ENCODE results near the gene ATF1. TPM values are rescaled to one million over a fixed set of nuclear protein-coding genes. Genes with fewer than 3 reads are reported as not detected.
"Not testable (repeated sequence)": the region's sequence is repeated elsewhere in the genome, so short reads cannot be mapped to it uniquely, and the experiment has no call there.

Gene ATF1
- total RNA-seq, 2 donors from 2014 or later, result 27.5 to 35.7 TPM

DNA sequence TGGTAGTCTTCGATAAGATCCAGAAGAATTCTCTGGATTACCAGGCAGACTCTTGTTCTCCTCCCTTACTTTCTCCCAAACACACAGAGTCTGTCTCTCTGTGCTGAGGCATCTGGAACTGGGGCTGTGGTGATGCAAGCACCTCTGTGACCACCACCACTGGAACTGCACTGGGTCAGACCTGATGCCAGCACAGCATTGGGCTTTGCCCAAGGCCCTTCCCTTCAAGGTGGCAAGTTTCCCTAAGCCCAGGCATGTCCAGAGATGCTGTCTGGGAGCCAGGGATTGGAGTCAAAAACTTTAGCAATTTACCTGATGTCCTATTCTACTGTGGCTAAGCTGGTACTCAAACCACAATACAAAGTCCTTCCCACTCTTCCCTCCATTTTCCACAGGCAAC lies 64.2 kb downstream of the ATF1 start:
- H3K27me3 Mint-ChIP-seq (ENCODE audit: insufficient read depth), result no peaks in the 10 kb centered on the region
- H3K9me3 ChIP-seq (ENCODE audit: control insufficient read depth, low read length), result peaks cover 8% of the 10 kb centered on the region
- no peak overlapping the region for H3K4me3 Mint-ChIP-seq
- H3K36me3 Mint-ChIP-seq (ENCODE audit: low read depth), result no peaks in the 10 kb centered on the region
- peaks cover 13% of the 10 kb centered on the region for H3K9me3 Mint-ChIP-seq
- no peak for TF ChIP-seq CTCF (conservative IDR thresholded peaks at IDR 0.05)
- 88 to 100% methylated on average over 1 of the region's 1 CpG for WGBS, 2 experiments (ENCODE audit: insufficient coverage in 1 of 2, insufficient read length in 1 of 2)
- H3K27ac ChIP-seq (ENCODE audit: low read depth, low read length), result no peak overlapping the region
- H3K4me1 ChIP-seq (ENCODE audit: control insufficient read depth, insufficient read depth, low read length), result no peaks in the 10 kb centered on the region
- H3K4me3 ChIP-seq (ENCODE audit: low read length), result no peak overlapping the region
- no peaks in the 10 kb centered on the region for H3K27me3 ChIP-seq (ENCODE audit: control insufficient read depth, insufficient read depth, low read length, poor library complexity, severe bottlenecking)
- no peak overlapping the region for H3K9ac ChIP-seq (ENCODE audit: extremely low read depth, low read length, poor library complexity, severe bottlenecking)
- DNase-seq, result no peak
- no peaks in the 10 kb centered on the region for H3K4me1 Mint-ChIP-seq
- H3K27ac Mint-ChIP-seq, result no peak overlapping the region
- H3K36me3 ChIP-seq (ENCODE audit: control insufficient read depth, insufficient read depth, low read length), result no peaks in the 10 kb centered on the region

DNA sequence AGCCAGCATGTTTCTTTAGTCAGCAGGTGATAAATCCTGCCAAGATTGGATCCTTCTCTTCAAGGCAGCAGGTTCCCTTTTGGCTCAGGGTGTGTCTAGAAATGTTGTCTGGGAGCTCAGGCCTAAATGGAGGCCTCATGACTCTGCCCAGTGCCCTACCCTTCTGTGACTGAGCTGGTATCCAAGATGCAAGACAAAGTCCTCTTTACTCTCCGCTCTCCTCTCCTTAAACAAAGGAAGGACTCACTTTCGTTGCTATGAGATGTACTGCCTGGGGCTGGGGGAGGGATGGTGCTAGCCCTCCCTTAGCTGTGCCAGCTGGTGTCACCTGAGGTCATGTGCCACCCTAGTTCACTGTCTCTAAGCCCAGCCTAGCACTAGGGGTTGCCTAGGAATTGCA lies 65.0 kb downstream of the ATF1 start:
- Histone ChIP-seq H3K27ac (ENCODE audit: low read depth, low read length) (no peak overlapping the region), H3K9me3 (ENCODE audit: control insufficient read depth, low read length) (peaks cover 16% of the 10 kb centered on the region), H3K9ac (ENCODE audit: extremely low read depth, low read length, poor library complexity, severe bottlenecking) (no peak overlapping the region), H3K36me3 (ENCODE audit: control insufficient read depth, insufficient read depth, low read length) (no peaks in the 10 kb centered on the region), H3K27me3 (ENCODE audit: control insufficient read depth, insufficient read depth, low read length, poor library complexity, severe bottlenecking) (no peaks in the 10 kb centered on the region), H3K4me1 (ENCODE audit: control insufficient read depth, insufficient read depth, low read length) (no peaks in the 10 kb centered on the region), H3K4me3 (ENCODE audit: low read length) (no peak overlapping the region)
- no peak overlapping the region for H3K27ac Mint-ChIP-seq
- H3K4me3 Mint-ChIP-seq, result no peak overlapping the region
- no peak for DNase-seq
- WGBS, 2 experiments (ENCODE audit: insufficient coverage in 1 of 2, insufficient read length in 1 of 2), result 80 to 92% methylated on average over 1 to 2 of the region's 2 CpGs
- TF ChIP-seq CTCF (conservative IDR thresholded peaks at IDR 0.05), result no peak
- H3K4me1 Mint-ChIP-seq, result no peaks in the 10 kb centered on the region
- H3K9me3 Mint-ChIP-seq, result peaks cover 20% of the 10 kb centered on the region
- H3K36me3 Mint-ChIP-seq (ENCODE audit: low read depth), result no peaks in the 10 kb centered on the region
- H3K27me3 Mint-ChIP-seq (ENCODE audit: insufficient read depth), result no peaks in the 10 kb centered on the region

DNA sequence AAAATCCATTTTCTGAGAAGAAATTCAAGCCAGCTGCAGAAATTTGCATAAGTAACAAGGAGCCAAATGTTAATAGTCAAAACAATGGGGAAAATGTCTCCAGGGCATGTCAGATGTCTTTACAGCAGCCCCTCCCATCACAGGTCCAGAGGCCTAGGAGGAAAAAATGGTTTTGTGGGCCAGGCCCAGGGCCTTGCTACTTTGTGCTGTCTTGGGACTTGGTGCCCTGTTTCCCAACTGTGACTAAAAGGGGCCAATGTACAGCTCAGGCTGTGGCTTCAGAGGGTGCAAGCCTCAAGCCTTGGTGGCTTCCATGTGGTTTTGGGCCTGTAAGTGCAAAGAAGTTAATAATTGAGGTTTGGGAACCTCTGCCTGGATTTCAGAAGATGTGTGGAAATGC lies 69.9 kb downstream of the ATF1 start:
- H3K27ac ChIP-seq (ENCODE audit: low read depth, low read length); H3K4me1 ChIP-seq (ENCODE audit: control insufficient read depth, insufficient read depth, low read length); H3K4me3 Mint-ChIP-seq; H3K36me3 ChIP-seq (ENCODE audit: control insufficient read depth, insufficient read depth, low read length); H3K27me3 Mint-ChIP-seq (ENCODE audit: insufficient read depth); H3K27ac Mint-ChIP-seq; H3K27me3 ChIP-seq (ENCODE audit: control insufficient read depth, insufficient read depth, low read length, poor library complexity, severe bottlenecking); H3K4me3 ChIP-seq (ENCODE audit: low read length); H3K9ac ChIP-seq (ENCODE audit: extremely low read depth, low read length, poor library complexity, severe bottlenecking); H3K36me3 Mint-ChIP-seq (ENCODE audit: low read depth); DNase-seq; H3K4me1 Mint-ChIP-seq: not testable (repeated sequence)
- peaks cover 41% of the 10 kb centered on the region for H3K9me3 Mint-ChIP-seq
- peaks cover 31% of the 10 kb centered on the region for H3K9me3 ChIP-seq (ENCODE audit: control insufficient read depth, low read length)

GRCh38 chr12:50839042-50839441 lies 75.1 kb downstream of the ATF1 start:
- WGBS, 2 experiments (ENCODE audit: insufficient coverage in 1 of 2, insufficient read length in 1 of 2), result 90 to 91% methylated on average over 1 to 2 of the region's 2 CpGs
- Histone ChIP-seq H3K27me3 (ENCODE audit: control insufficient read depth, insufficient read depth, low read length, poor library complexity, severe bottlenecking) (no peaks in the 10 kb centered on the region), H3K9me3 (ENCODE audit: control insufficient read depth, low read length) (peaks cover 14% of the 10 kb centered on the region), H3K36me3 (ENCODE audit: control insufficient read depth, insufficient read depth, low read length) (no peaks in the 10 kb centered on the region), H3K27ac (ENCODE audit: low read depth, low read length) (no peak overlapping the region), H3K4me1 (ENCODE audit: control insufficient read depth, insufficient read depth, low read length) (no peaks in the 10 kb centered on the region), H3K4me3 (ENCODE audit: low read length) (no peak overlapping the region), H3K9ac (ENCODE audit: extremely low read depth, low read length, poor library complexity, severe bottlenecking) (no peak overlapping the region)
- Mint-ChIP-seq H3K27ac (no peak overlapping the region), H3K9me3 (peaks cover 31% of the 10 kb centered on the region), H3K36me3 (ENCODE audit: low read depth) (peaks cover 7% of the 10 kb centered on the region), H3K4me3 (no peak overlapping the region), H3K27me3 (ENCODE audit: insufficient read depth) (no peaks in the 10 kb centered on the region), H3K4me1 (no peaks in the 10 kb centered on the region)
- DNase-seq, result no peak
- TF ChIP-seq CTCF (conservative IDR thresholded peaks at IDR 0.05), result no peak

Data from endodermal cell (in vitro differentiated cells).